Naive thymus-derived CD8-positive, alpha-beta T cell (primary cell): Measurements from ENCODE around the gene RNF150. TPM values are rescaled to one million over a fixed set of nuclear protein-coding genes. Genes with fewer than 3 reads are reported as not detected.
"Not testable (repeated sequence)": the region's sequence is repeated elsewhere in the genome, so short reads cannot be mapped to it uniquely, and the experiment has no call there.

ENCODE experiments used
- ATAC-seq, 2 donors: fragments of 150-1000 bp; cut with Tn5 transposase in 1 of 2; sonication (Bioruptor Pico), chemical (Tn5 transposase) in 1 of 2; 1 replicate in 1 of 2; 2 replicates in 1 of 2; pipeline ENCODE4 v1.10.0; 2021; ENCODE audit warnings: mild to moderate bottlenecking in 2 of 2, moderate library complexity in 2 of 2
- POLR2A ChIA-PET: fragments of 350-600 bp; sonication (Branson Sonifier 250); formaldehyde crosslinking; loops from one replicate; lab custom pipeline; 2021; ENCODE audit warnings: antibody characterized with exemption; lab: Charles Lee
- DNase-seq, 10 donors: peaks; one replicate each; pipeline versions ENCODE4 v3.0.0 to v3.0.0-alpha.2; 2020 to 2022
- H3K27ac Mint-ChIP-seq, 10 donors: one replicate each; pipeline ENCODE4 v1.8.0; 2020 to 2022; ENCODE audit warnings: mild to moderate bottlenecking in 10 of 10, mixed read lengths in 10 of 10, moderate library complexity in 4 of 10, inconsistent platforms in 1 of 10
- H3K27me3 Mint-ChIP-seq, 5 donors: one replicate each; pipeline ENCODE4 v1.8.0; 2021 to 2022; ENCODE audit warnings: mixed read lengths in 5 of 5
- H3K36me3 Mint-ChIP-seq, 3 donors: one replicate each; pipeline ENCODE4 v1.8.0; 2020 to 2022; ENCODE audit warnings: mixed read lengths in 3 of 3, mild to moderate bottlenecking in 2 of 3, inconsistent platforms in 1 of 3
- H3K4me1 Mint-ChIP-seq, 4 donors: one replicate each; pipeline ENCODE4 v1.8.0; 2021 to 2022; ENCODE audit warnings: mixed read lengths in 4 of 4
- H3K4me3 Mint-ChIP-seq, 10 donors: one replicate each; pipeline ENCODE4 v1.8.0; 2020 to 2022; ENCODE audit warnings: mild to moderate bottlenecking in 10 of 10, mixed read lengths in 10 of 10, moderate library complexity in 6 of 10, inconsistent platforms in 1 of 10
- H3K9me3 Mint-ChIP-seq, 9 donors: one replicate each; pipeline ENCODE4 v1.8.0; 2020 to 2022; ENCODE audit warnings: mixed read lengths in 9 of 9, mild to moderate bottlenecking in 3 of 9, inconsistent platforms in 1 of 9, moderate library complexity in 1 of 9
- polyA plus RNA-seq, 3 donors: library from polyadenylated mRNA; unstranded; fragments of 300-500 nt; fragmentation: Illumina TruSeq; gene quantifications; one replicate each; pipeline ENCODE4 v1.2.3, GENCODE V29; 2021
- total RNA-seq, 8 experiments: library from RNA in 2 of 8; stranded (reverse) in 2 of 8; gene quantifications; one replicate each; pipeline ENCODE4 v1.2.3 and lab custom pipeline; 2021 to 2026

RNF150 gene
- total and polyA plus RNA-seq, 5 experiments from 2014 or later, result not detected

- POLR2A ChIA-PET, result no interaction called here
- ATAC-seq (no peak), DNase-seq (no peak)
- H3K27me3 Mint-ChIP-seq, result peaks cover 0 to 5% (median 2%) of the 10 kb centered on the region in 5 donors
- H3K36me3 Mint-ChIP-seq, result no peaks in the 10 kb centered on the region
- H3K27ac Mint-ChIP-seq, result no peak overlapping the region
- no peaks in the 10 kb centered on the region for H3K9me3 Mint-ChIP-seq
- H3K4me1 Mint-ChIP-seq, result no peaks in the 10 kb centered on the region
- no peak overlapping the region for H3K4me3 Mint-ChIP-seq
These were observed 75.7 kb downstream of the RNF150 start for GRCh38 chr4:141057582-141057981.

- Mint-ChIP-seq H3K9me3 (peaks cover 0 to 7% (median 3%) of the 10 kb centered on the region in 9 donors), H3K27me3 (peaks cover 0 to 5% (median 2%) of the 10 kb centered on the region in 5 donors), H3K36me3 (peaks cover 0 to 6% (median 0%) of the 10 kb centered on the region in 3 donors), H3K27ac (no peak overlapping the region), H3K4me1 (no peaks in the 10 kb centered on the region), H3K4me3 (no peak overlapping the region)
- ATAC-seq (no peak), DNase-seq (no peak)
- POLR2A ChIA-PET, result no interaction called here
These were observed 76.8 kb downstream of the RNF150 start for GRCh38 chr4:141056473-141056872.

- H3K27me3 Mint-ChIP-seq, result peaks cover 0 to 2% (median 2%) of the 10 kb centered on the region in 5 donors
- no peak for DNase-seq
- no peak overlapping the region for H3K4me3 Mint-ChIP-seq
- H3K4me1 Mint-ChIP-seq, result no peaks in the 10 kb centered on the region
- peaks cover 0 to 21% (median 4%) of the 10 kb centered on the region in 9 donors for H3K9me3 Mint-ChIP-seq
- POLR2A ChIA-PET, result no interaction called here
- H3K36me3 Mint-ChIP-seq, result peaks cover 0 to 12% (median 0%) of the 10 kb centered on the region in 3 donors
- no peak for ATAC-seq
- no peak overlapping the region for H3K27ac Mint-ChIP-seq
These were observed 78.8 kb downstream of the RNF150 start for GRCh38 chr4:141054446-141054845.

- ATAC-seq, DNase-seq, H3K4me3 Mint-ChIP-seq, H3K27ac Mint-ChIP-seq, H3K4me1 Mint-ChIP-seq, H3K27me3 Mint-ChIP-seq, POLR2A ChIA-PET: not testable (repeated sequence)
- peaks cover 0 to 21% (median 6%) of the 10 kb centered on the region in 9 donors for H3K9me3 Mint-ChIP-seq
- peaks cover 0 to 12% (median 0%) of the 10 kb centered on the region in 3 donors for H3K36me3 Mint-ChIP-seq
These were observed 82.3 kb downstream of the RNF150 start for GRCh38 chr4:141050999-141051398.

GRCh38 chr4:141047228-141047884 lies 85.9 kb downstream of the RNF150 start:
- Mint-ChIP-seq H3K4me1 (no peaks in the 10 kb centered on the region), H3K27ac (no peak overlapping the region), H3K27me3 (peaks cover 0 to 8% (median 0%) of the 10 kb centered on the region in 5 donors), H3K36me3 (peaks cover 0 to 12% (median 0%) of the 10 kb centered on the region in 3 donors), H3K4me3 (no peak overlapping the region), H3K9me3 (peaks cover 0 to 21% (median 6%) of the 10 kb centered on the region in 9 donors)
- DNase-seq, result no peak
- POLR2A ChIA-PET, result no interaction called here
- ATAC-seq, result no peak

GRCh38 chr4:141046255-141046654 lies 87.0 kb downstream of the RNF150 start:
- ATAC-seq (no peak), DNase-seq (no peak)
- H3K4me1 Mint-ChIP-seq, result no peaks in the 10 kb centered on the region
- POLR2A ChIA-PET, result no interaction called here
- H3K27ac Mint-ChIP-seq, result no peak overlapping the region
- no peak overlapping the region for H3K4me3 Mint-ChIP-seq
- H3K36me3 Mint-ChIP-seq, result peaks cover 0 to 3% (median 0%) of the 10 kb centered on the region in 3 donors
- peaks cover 0 to 8% (median 0%) of the 10 kb centered on the region in 5 donors for H3K27me3 Mint-ChIP-seq
- H3K9me3 Mint-ChIP-seq, result peaks cover 0 to 12% (median 2%) of the 10 kb centered on the region in 9 donors

- no peak overlapping the region for H3K27ac Mint-ChIP-seq
- POLR2A ChIA-PET, result no interaction called here
- ATAC-seq, result no peak
- no peaks in the 10 kb centered on the region for H3K36me3 Mint-ChIP-seq
- H3K4me1 Mint-ChIP-seq, result no peaks in the 10 kb centered on the region
- DNase-seq, result no peak
- H3K9me3 Mint-ChIP-seq, result peaks cover 0 to 9% (median 2%) of the 10 kb centered on the region in 9 donors
- H3K27me3 Mint-ChIP-seq, result peaks cover 0 to 8% (median 0%) of the 10 kb centered on the region in 5 donors
- H3K4me3 Mint-ChIP-seq, result no peak overlapping the region
These were observed 87.4 kb downstream of the RNF150 start for GRCh38 chr4:141045848-141046247.

- POLR2A ChIA-PET, result no interaction called here
- Mint-ChIP-seq H3K27me3 (peaks cover 0 to 9% (median under 1%) of the 10 kb centered on the region in 5 donors), H3K36me3 (no peaks in the 10 kb centered on the region), H3K9me3 (no peaks in the 10 kb centered on the region), H3K4me3 (no peak overlapping the region), H3K4me1 (no peaks in the 10 kb centered on the region), H3K27ac (no peak overlapping the region)
- ATAC-seq, result no peak
- DNase-seq, result no peak
These were observed 92.2 kb downstream of the RNF150 start for GRCh38 chr4:141041021-141041476.

- no peak overlapping the region for H3K27ac Mint-ChIP-seq
- no peak overlapping the region for H3K4me3 Mint-ChIP-seq
- no peaks in the 10 kb centered on the region for H3K36me3 Mint-ChIP-seq
- DNase-seq (no peak), ATAC-seq (no peak)
- POLR2A ChIA-PET, result no interaction called here
- H3K27me3 Mint-ChIP-seq, result peaks cover 0 to 9% (median 0%) of the 10 kb centered on the region in 5 donors
- no peaks in the 10 kb centered on the region for H3K4me1 Mint-ChIP-seq
- no peaks in the 10 kb centered on the region for H3K9me3 Mint-ChIP-seq
These were observed 94.1 kb downstream of the RNF150 start for GRCh38 chr4:141039156-141039555.

GRCh38 chr4:141038428-141038827 lies 94.8 kb downstream of the RNF150 start:
- no peak overlapping the region for H3K27ac Mint-ChIP-seq
- DNase-seq (no peak), ATAC-seq (no peak)
- POLR2A ChIA-PET, result no interaction called here
- H3K36me3 Mint-ChIP-seq, result no peaks in the 10 kb centered on the region
- no peaks in the 10 kb centered on the region for H3K4me1 Mint-ChIP-seq
- peaks cover 0 to 9% (median 0%) of the 10 kb centered on the region in 5 donors for H3K27me3 Mint-ChIP-seq
- no peak overlapping the region for H3K4me3 Mint-ChIP-seq
- H3K9me3 Mint-ChIP-seq, result peaks cover 0 to 6% (median 0%) of the 10 kb centered on the region in 9 donors

- no peak for DNase-seq
- POLR2A ChIA-PET, result no interaction called here
- H3K36me3 Mint-ChIP-seq, result no peaks in the 10 kb centered on the region
- H3K9me3 Mint-ChIP-seq, result peaks cover 0 to 9% (median 0%) of the 10 kb centered on the region in 9 donors
- H3K4me1 Mint-ChIP-seq, result no peaks in the 10 kb centered on the region
- peaks cover 0 to 9% (median 0%) of the 10 kb centered on the region in 5 donors for H3K27me3 Mint-ChIP-seq
- no peak overlapping the region for H3K27ac Mint-ChIP-seq
- no peak for ATAC-seq
- H3K4me3 Mint-ChIP-seq, result no peak overlapping the region
These were observed 95.8 kb downstream of the RNF150 start for GRCh38 chr4:141037446-141037845.

- ATAC-seq (no peak), DNase-seq (no peak)
- no peaks in the 10 kb centered on the region for H3K36me3 Mint-ChIP-seq
- POLR2A ChIA-PET, result no interaction called here
- H3K4me1 Mint-ChIP-seq, result no peaks in the 10 kb centered on the region
- no peak overlapping the region for H3K27ac Mint-ChIP-seq
- H3K4me3 Mint-ChIP-seq, result no peak overlapping the region
- H3K27me3 Mint-ChIP-seq, result peaks cover 0 to 9% (median 0%) of the 10 kb centered on the region in 5 donors
- peaks cover 0 to 9% (median 0%) of the 10 kb centered on the region in 9 donors for H3K9me3 Mint-ChIP-seq
These were observed 96.5 kb downstream of the RNF150 start for GRCh38 chr4:141036786-141037185.

GRCh38 chr4:141035920-141036319 lies 97.3 kb downstream of the RNF150 start:
- ATAC-seq (no peak), DNase-seq (no peak)
- Mint-ChIP-seq H3K36me3 (no peaks in the 10 kb centered on the region), H3K27ac (no peak overlapping the region), H3K4me3 (no peak overlapping the region), H3K27me3 (peaks cover 0 to 9% (median 1%) of the 10 kb centered on the region in 5 donors), H3K4me1 (no peaks in the 10 kb centered on the region), H3K9me3 (peaks cover 0 to 9% (median 0%) of the 10 kb centered on the region in 9 donors)
- POLR2A ChIA-PET, result no interaction called here
